WTC11 (cell line): ENCODE data around the gene USP2. TPM values are rescaled to one million over a fixed set of nuclear protein-coding genes. Genes with fewer than 3 reads are reported as not detected.

Source experiments
- ATAC-seq: fragments of 200-7000 bp; cut with Tn5 transposase; 2 replicates; pipeline ENCODE4 v1.10.0; 2021; ENCODE audit warnings: mild to moderate bottlenecking, moderate library complexity
- CTCF ChIA-PET: fragments of 300-600 bp; sonication (Branson Sonifier 250); formaldehyde crosslinking; loops from one replicate; lab custom pipeline; 2021; ENCODE audit warnings: antibody characterized with exemption; lab: Charles Lee
- POLR2A ChIA-PET: fragments of 350-600 bp; sonication (Branson Sonifier 250); formaldehyde crosslinking; loops from one replicate; lab custom pipeline; 2021; ENCODE audit warnings: antibody characterized with exemption; lab: Charles Lee
- DNase-seq: peaks from one replicate; pipeline ENCODE4 v3.0.0; 2021; ENCODE audit warnings: low spot score
- H3K27ac Mint-ChIP-seq: 2 replicates; pipeline ENCODE4 v1.8.0; 2021; ENCODE audit warnings: mixed read lengths
- H3K27me3 Mint-ChIP-seq: 2 replicates; pipeline ENCODE4 v1.8.0; 2021; ENCODE audit warnings: low read depth, mild to moderate bottlenecking, moderate library complexity, mixed read lengths
- H3K36me3 Mint-ChIP-seq: 2 replicates; pipeline ENCODE4 v1.8.0; 2021; ENCODE audit warnings: mixed read lengths
- H3K4me1 Mint-ChIP-seq: 2 replicates; pipeline ENCODE4 v1.8.0; 2022; ENCODE audit warnings: mixed read lengths
- H3K4me3 Mint-ChIP-seq: 2 replicates; pipeline ENCODE4 v1.8.0; 2021; ENCODE audit warnings: mild to moderate bottlenecking, moderate library complexity, mixed read lengths
- H3K9me3 Mint-ChIP-seq: 2 replicates; pipeline ENCODE4 v1.8.0; 2021; ENCODE audit warnings: mixed read lengths
- ATF2 ChIP-seq: sonication (generic); formaldehyde crosslinking; IDR thresholded peaks from 2 replicates; pipeline ENCODE4 v1.8.1; 2022; ENCODE audit warnings: low read depth, missing genetic modification reagents, borderline replicate concordance
- CTCF ChIP-seq: fragments of 200-600 bp; IDR thresholded peaks from 2 replicates; pipeline ENCODE4 v1.8.0; 2022; ENCODE audit warnings: antibody characterized with exemption
- E2F1 ChIP-seq: sonication (generic); formaldehyde crosslinking; IDR thresholded peaks from 2 replicates; pipeline ENCODE4 v1.8.0; 2022; ENCODE audit warnings: mild to moderate bottlenecking, missing genetic modification reagents
- E2F4 ChIP-seq: sonication (generic); formaldehyde crosslinking; IDR thresholded peaks from 2 replicates; pipeline ENCODE4 v1.8.1; 2022; ENCODE audit warnings: low read depth, mild to moderate bottlenecking, moderate library complexity, missing genetic modification reagents, borderline replicate concordance
- ELF4 ChIP-seq: sonication (generic); formaldehyde crosslinking; IDR thresholded peaks from 2 replicates; pipeline ENCODE4 v1.8.1; 2022; ENCODE audit warnings: low read depth, mild to moderate bottlenecking, moderate library complexity, missing genetic modification reagents
- EMX1 ChIP-seq: fragments of 250-450 bp; sonication (Bioruptor Pico); IDR thresholded peaks from 2 replicates; pipeline ENCODE4 v1.8.0; 2021; ENCODE audit warnings: mild to moderate bottlenecking
- ERG ChIP-seq: fragments of 250-450 bp; sonication (Bioruptor Pico); IDR thresholded peaks from 2 replicates; pipeline ENCODE4 v1.8.0; 2021; ENCODE audit warnings: mild to moderate bottlenecking
- IRF1 ChIP-seq: sonication (generic); formaldehyde crosslinking; IDR thresholded peaks from 2 replicates; pipeline ENCODE4 v1.8.0; 2023; ENCODE audit warnings: missing genetic modification reagents
- IRF2 ChIP-seq: sonication (generic); formaldehyde crosslinking; IDR thresholded peaks from 2 replicates; pipeline ENCODE4 v1.8.0; 2022; ENCODE audit warnings: low read depth, missing genetic modification reagents, borderline replicate concordance
- JUN ChIP-seq: sonication (generic); formaldehyde crosslinking; IDR thresholded peaks from 2 replicates; pipeline ENCODE4 v1.8.0; 2023; ENCODE audit warnings: mild to moderate bottlenecking, missing genetic modification reagents
- KAT7 ChIP-seq: sonication (generic); formaldehyde crosslinking; IDR thresholded peaks from 2 replicates; pipeline ENCODE4 v1.8.1; 2023; ENCODE audit warnings: missing genetic modification reagents, mild to moderate bottlenecking, borderline replicate concordance
- MLX ChIP-seq: sonication (generic); formaldehyde crosslinking; IDR thresholded peaks from 2 replicates; pipeline ENCODE4 v1.8.1; 2023; ENCODE audit warnings: mild to moderate bottlenecking, missing genetic modification reagents, moderate library complexity
- NFATC4 ChIP-seq: fragments of 250-450 bp; sonication (Bioruptor Pico); IDR thresholded peaks from 2 replicates; pipeline ENCODE4 v1.9.0; 2021; ENCODE audit warnings: mild to moderate bottlenecking
- TCF7 ChIP-seq: sonication (generic); formaldehyde crosslinking; IDR thresholded peaks from 2 replicates; pipeline ENCODE4 v1.8.0; 2022; ENCODE audit warnings: mild to moderate bottlenecking, low read depth, missing genetic modification reagents, moderate library complexity
- USF1 ChIP-seq: sonication (generic); formaldehyde crosslinking; IDR thresholded peaks from 2 replicates; pipeline ENCODE4 v1.8.0; 2022; ENCODE audit warnings: mild to moderate bottlenecking, missing genetic modification reagents
- ZNF281 ChIP-seq: sonication (generic); formaldehyde crosslinking; IDR thresholded peaks from 2 replicates; pipeline ENCODE4 v1.8.0; 2023; ENCODE audit warnings: mild to moderate bottlenecking, missing genetic modification reagents
- total RNA-seq: library from RNA; stranded (reverse); gene quantifications from 3 replicates; pipeline ENCODE4 v1.2.3, GENCODE V29; 2021

USP2 gene
- total RNA-seq, 1 experiment from 2014 or later: 8.0 TPM

GRCh38 chr11:119372260-119373058 is 9.0 kb downstream of the USP2 start:
- H3K27me3 Mint-ChIP-seq: no peaks in the 10 kb centered on the region; the same call in 1 of the 2 replicates
- H3K9me3 Mint-ChIP-seq: no peaks in the 10 kb centered on the region
- ATAC-seq: no peak
- TF ChIP-seq TCF7 (no peak), MLX (CRISPR knock-in tag) (no peak), ELF4 (CRISPR knock-in tag) (no peak), IRF2 (CRISPR knock-in tag) (no peak), ATF2 (CRISPR knock-in tag) (no peak), IRF1 (CRISPR knock-in tag) (no peak), CTCF (no peak), KAT7 (CRISPR knock-in tag) (no peak), NFATC4 (CRISPR knock-in tag) (no peak), EMX1 (CRISPR knock-in tag) (no peak)
- H3K36me3 Mint-ChIP-seq: no peaks in the 10 kb centered on the region
- H3K4me3 Mint-ChIP-seq: no peak overlapping the region
- no peak overlapping the region for H3K27ac Mint-ChIP-seq
- no peak for DNase-seq
- H3K4me1 Mint-ChIP-seq: peaks cover 69% of the 10 kb centered on the region
- ChIA-PET POLR2A (no interaction called here), CTCF (interaction anchor here (1.0 to 12.9 kb wide), 10 partner anchors 9 to 228 kb away, joined by 3 to 262 read pairs (median 38); partner anchors contain the start of genes C1QTNF5, MFRP and USP2)

GRCh38 chr11:119371778-119372182 is 9.7 kb downstream of the USP2 start:
- Mint-ChIP-seq H3K9me3 (no peaks in the 10 kb centered on the region), H3K4me3 (no peak overlapping the region), H3K4me1 (peaks cover 66% of the 10 kb centered on the region), H3K27ac (no peak overlapping the region), H3K27me3 (no peaks in the 10 kb centered on the region; the same call in 1 of the 2 replicates), H3K36me3 (no peaks in the 10 kb centered on the region)
- DNase-seq (no peak), ATAC-seq (no peak)
- TF ChIP-seq E2F1 (CRISPR knock-in tag) (no peak), USF1 (CRISPR knock-in tag) (no peak), ERG (no peak), E2F4 (no peak), ZNF281 (CRISPR knock-in tag) (no peak), JUN (CRISPR knock-in tag) (no peak)
- CTCF ChIA-PET: interaction anchor here (0.9 to 11.0 kb wide), 5 partner anchors 9 to 103 kb away, joined by 3 to 190 read pairs (median 56); partner anchors contain the start of gene C1QTNF5
- POLR2A ChIA-PET: interaction anchor here (0.8 kb wide), 1 partner anchor 11 kb away, joined by 4 read pairs; no protein-coding TSS in a partner anchor
